Mucosa of descending colon (tissue), 3 donors: ENCODE data around the gene PGAP3. TPM values are rescaled to one million over a fixed set of nuclear protein-coding genes. Genes with fewer than 3 reads are reported as not detected.

Experiments
- ATAC-seq: fragments of 200-7000 bp; cut with Tn5 transposase; one replicate; pipeline ENCODE4 v1.9.1; 2020; ENCODE audit warnings: mild to moderate bottlenecking, moderate library complexity
- DNase-seq, 3 donors: peaks; one replicate each; pipeline ENCODE4 v3.0.0-alpha.2; 2020
- H3K36me3 ChIP-seq: fragments of 200-600 bp; one replicate; pipeline ENCODE4 v1.8.0; 2021; ENCODE audit warnings: low read depth, mild to moderate bottlenecking
- H3K4me1 ChIP-seq: fragments of 200-600 bp; one replicate; pipeline ENCODE4 v1.8.0; 2021; ENCODE audit warnings: low read depth, mild to moderate bottlenecking
- H3K4me3 ChIP-seq: fragments of 200-600 bp; one replicate; pipeline ENCODE4 v1.8.0; 2021; ENCODE audit warnings: mild to moderate bottlenecking
- H3K9me3 ChIP-seq: fragments of 200-600 bp; one replicate; pipeline ENCODE4 v1.8.0; 2021; ENCODE audit warnings: mild to moderate bottlenecking
- intact Hi-C, 2 donors: fragments of 100-400 bp; cut with DNase I in 1 of 2; cut with micrococcal nuclease in 1 of 2; formaldehyde crosslinking; loops; one replicate each; pipeline versions ENCODE4 v1.11.0 to v1.11.1; 2022; cut with DNase I, micrococcal nuclease
- total RNA-seq, 3 donors: library from RNA; stranded (reverse); fragmentation: NEBNext Ultra II Directional in 2 of 3; extraction: Animal tissue kit (Norgen Biotek cat#: 25700) in 2 of 3; gene quantifications; one replicate each; pipeline versions ENCODE4 v1.2.1 to v1.2.4, GENCODE V29; 2021 to 2023
- TF ChIP-seq, protein P1 (sequence below): fragments of 200-600 bp; IDR thresholded peaks from one replicate; pipeline ENCODE4 v1.8.0; 2022; ENCODE audit warnings: antibody characterized with exemption, mild to moderate bottlenecking
- donor health status: DM: no; HTN: no; CAD: no; lungs with moderate emphysema.
- donor health status: DM: no; HTN: no; CAD: no.
- donor health status: DM: no; HTN: yes; CAD: no.

The PGAP3 gene
- total RNA-seq, 3 donors from 2014 or later, result 27.7 to 74.6 (median 47.9) TPM

GRCh38 chr17:39722965-39723848, 35.4 kb upstream of the PGAP3 start:
- TF ChIP-seq, protein P1, sequence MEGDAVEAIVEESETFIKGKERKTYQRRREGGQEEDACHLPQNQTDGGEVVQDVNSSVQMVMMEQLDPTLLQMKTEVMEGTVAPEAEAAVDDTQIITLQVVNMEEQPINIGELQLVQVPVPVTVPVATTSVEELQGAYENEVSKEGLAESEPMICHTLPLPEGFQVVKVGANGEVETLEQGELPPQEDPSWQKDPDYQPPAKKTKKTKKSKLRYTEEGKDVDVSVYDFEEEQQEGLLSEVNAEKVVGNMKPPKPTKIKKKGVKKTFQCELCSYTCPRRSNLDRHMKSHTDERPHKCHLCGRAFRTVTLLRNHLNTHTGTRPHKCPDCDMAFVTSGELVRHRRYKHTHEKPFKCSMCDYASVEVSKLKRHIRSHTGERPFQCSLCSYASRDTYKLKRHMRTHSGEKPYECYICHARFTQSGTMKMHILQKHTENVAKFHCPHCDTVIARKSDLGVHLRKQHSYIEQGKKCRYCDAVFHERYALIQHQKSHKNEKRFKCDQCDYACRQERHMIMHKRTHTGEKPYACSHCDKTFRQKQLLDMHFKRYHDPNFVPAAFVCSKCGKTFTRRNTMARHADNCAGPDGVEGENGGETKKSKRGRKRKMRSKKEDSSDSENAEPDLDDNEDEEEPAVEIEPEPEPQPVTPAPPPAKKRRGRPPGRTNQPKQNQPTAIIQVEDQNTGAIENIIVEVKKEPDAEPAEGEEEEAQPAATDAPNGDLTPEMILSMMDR, result no peak
- no peak overlapping the region for H3K4me3 ChIP-seq
- peaks cover 4% of the 10 kb centered on the region for H3K4me1 ChIP-seq
- intact Hi-C loops, result no loop called here
- DNase-seq (peak; percentile 64 to 80 (median 65)), ATAC-seq (peak; percentile 77)
- no peaks in the 10 kb centered on the region for H3K36me3 ChIP-seq
- no peaks in the 10 kb centered on the region for H3K9me3 ChIP-seq

DNA sequence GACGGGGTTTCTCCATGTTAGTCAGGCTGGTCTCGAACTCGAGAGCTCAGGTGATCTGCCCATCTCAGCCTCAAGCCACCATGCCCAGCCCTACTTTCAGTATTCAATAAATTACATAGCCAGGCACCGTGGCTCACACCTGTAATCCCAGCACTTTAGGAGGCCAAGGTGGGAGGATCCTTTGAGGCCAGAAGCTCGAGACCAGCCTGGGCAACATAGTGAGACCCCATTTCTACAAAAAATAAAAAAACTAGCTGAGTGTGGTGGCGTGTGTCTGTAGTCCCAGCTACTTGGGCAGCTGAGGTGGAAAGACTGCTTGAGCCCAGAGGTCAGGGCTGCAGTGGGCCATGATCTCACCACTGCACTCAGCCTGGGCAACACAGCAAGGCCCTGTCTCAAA, 34.2 kb upstream of the PGAP3 start:
- H3K36me3 ChIP-seq, result no peaks in the 10 kb centered on the region
- TF ChIP-seq, protein P1, result no peak
- H3K4me1 ChIP-seq, result peaks cover 8% of the 10 kb centered on the region
- no peaks in the 10 kb centered on the region for H3K9me3 ChIP-seq
- intact Hi-C loops, result no loop called here
- no peak for DNase-seq
- H3K4me3 ChIP-seq, result no peak overlapping the region
- no peak for ATAC-seq

- ATAC-seq, result no peak
- Histone ChIP-seq H3K36me3 (no peaks in the 10 kb centered on the region), H3K4me3 (no peak overlapping the region), H3K9me3 (no peaks in the 10 kb centered on the region), H3K4me1 (peaks cover 22% of the 10 kb centered on the region)
- intact Hi-C loops, result no loop called here
- TF ChIP-seq, protein P1, result no peak
- DNase-seq, result peak in 2 of 3 donors; percentile 38 to 71
Measured at GRCh38 chr17:39719563-39720355, 31.9 kb upstream of the PGAP3 start.

GRCh38 chr17:39717660-39718059, 29.8 kb upstream of the PGAP3 start:
- Histone ChIP-seq H3K9me3 (no peaks in the 10 kb centered on the region), H3K36me3 (no peaks in the 10 kb centered on the region), H3K4me3 (no peak overlapping the region), H3K4me1 (peaks cover 22% of the 10 kb centered on the region)
- no peak for ATAC-seq
- DNase-seq, result peak in 1 of 3 donors; percentile 14
- intact Hi-C loops, result no loop called here
- TF ChIP-seq, protein P1, result no peak

DNA sequence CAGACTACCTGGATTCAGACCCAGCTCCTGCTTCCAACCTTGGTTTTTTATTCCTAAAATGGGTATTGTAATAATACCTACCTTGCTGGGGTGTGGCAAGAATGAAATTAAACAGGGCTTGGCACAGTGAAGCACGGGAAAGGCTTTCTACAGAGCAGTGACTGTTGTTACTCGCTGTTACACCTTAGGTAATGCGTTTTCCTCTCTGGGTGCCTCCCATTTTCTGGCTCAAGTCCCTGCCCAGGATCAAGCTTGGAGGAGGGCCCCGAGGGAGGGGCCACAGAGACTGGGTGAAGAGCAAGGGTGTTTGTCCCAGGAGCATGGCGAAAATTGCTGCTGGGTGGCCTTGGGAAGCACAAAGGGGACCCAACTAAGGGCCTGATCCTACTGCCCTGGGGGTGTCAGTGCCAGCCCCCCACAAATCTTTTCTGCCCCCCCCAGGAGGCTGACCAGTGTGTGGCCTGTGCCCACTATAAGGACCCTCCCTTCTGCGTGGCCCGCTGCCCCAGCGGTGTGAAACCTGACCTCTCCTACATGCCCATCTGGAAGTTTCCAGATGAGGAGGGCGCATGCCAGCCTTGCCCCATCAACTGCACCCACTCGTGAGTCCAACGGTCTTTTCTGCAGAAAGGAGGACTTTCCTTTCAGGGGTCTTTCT, 29.2 kb upstream of the PGAP3 start:
- ATAC-seq (peak; percentile 93), DNase-seq (peak; percentile 68 to 86 (median 85))
- Histone ChIP-seq H3K4me3 (no peak overlapping the region), H3K4me1 (peaks cover 22% of the 10 kb centered on the region), H3K9me3 (no peaks in the 10 kb centered on the region), H3K36me3 (peaks cover 2% of the 10 kb centered on the region)
- TF ChIP-seq, protein P1, result no peak
- intact Hi-C loops, result no loop called here
